SK-N-SH treated with all-trans-retinoic acid at 6 μM for 48 hours (cell line): Measurements from ENCODE around the gene MRGPRE.

Experiments
- BACH2 ChIP-seq: fragments of 250-450 bp; sonication (Bioruptor Pico); IDR thresholded peaks from 2 replicates; pipeline ENCODE4 v1.9.0; 2021; ENCODE audit warnings: mild to moderate bottlenecking, borderline replicate concordance
- CREB5 ChIP-seq: fragments of 250-450 bp; sonication (Bioruptor Pico); IDR thresholded peaks from 2 replicates; pipeline ENCODE4 v1.5.1; 2020; ENCODE audit warnings: low read depth, mild to moderate bottlenecking, moderate library complexity
- OSR1 ChIP-seq: fragments of 250-450 bp; sonication (Bioruptor Pico); IDR thresholded peaks from 2 replicates; pipeline ENCODE4 v1.8.0; 2022; ENCODE audit warnings: moderate library complexity, mild to moderate bottlenecking, inconsistent platforms

- TF ChIP-seq CREB5 (CRISPR knock-in tag) (no peak), BACH2 (CRISPR knock-in tag) (no peak), OSR1 (CRISPR knock-in tag) (no peak)
Measured at GRCh38 chr11:3206156-3206921, 25.9 kb downstream of the MRGPRE start.
